HepG2 (cell line): ENCODE measurements around the gene CMTM2. TPM values are rescaled to one million over a fixed set of nuclear protein-coding genes. Genes with fewer than 3 reads are reported as not detected.

ENCODE experiments used
- BCL6 ChIP-seq: IDR thresholded peaks from 2 replicates; pipeline ENCODE4 v1.6.1; 2016; ENCODE audit warnings: missing genetic modification reagents, missing compliant biosample characterization
- EP300 ChIP-seq, 3 experiments: sonication (generic) in 1 of 3; formaldehyde crosslinking in 1 of 3; IDR thresholded peaks; 2 replicates each; pipeline versions ENCODE4 v1.5.1 to v1.6.1; 2011 to 2020; ENCODE audit warnings: low read depth in 2 of 3, low read length in 2 of 3, borderline replicate concordance in 1 of 3, improper control_type of control experiment in 1 of 3, mild to moderate bottlenecking in 1 of 3, missing genetic modification reagents in 1 of 3, moderate library complexity in 1 of 3
- ERF ChIP-seq: IDR thresholded peaks from 2 replicates; pipeline ENCODE4 v1.6.1; 2018; ENCODE audit warnings: missing biosample characterization, missing genetic modification reagents
- FOSL2 ChIP-seq: sonication (generic); formaldehyde crosslinking; IDR thresholded peaks from 2 replicates; pipeline ENCODE4 v1.4.0; 2020; ENCODE audit warnings: missing genetic modification reagents
- FOXA3 ChIP-seq: IDR thresholded peaks from 2 replicates; pipeline ENCODE4 v1.6.1; 2016; ENCODE audit warnings: missing genetic modification reagents, missing compliant biosample characterization
- FOXP4 ChIP-seq: sonication (generic); formaldehyde crosslinking; IDR thresholded peaks from 2 replicates; pipeline ENCODE4 v1.4.0; 2020; ENCODE audit warnings: missing genetic modification reagents
- HDAC1 ChIP-seq: sonication (generic); formaldehyde crosslinking; IDR thresholded peaks from 2 replicates; pipeline ENCODE4 v1.5.1; 2020; ENCODE audit warnings: mild to moderate bottlenecking, missing genetic modification reagents
- HNF4A ChIP-seq: sonication (generic); formaldehyde crosslinking; IDR thresholded peaks from 2 replicates; pipeline ENCODE4 v1.4.0; 2020; ENCODE audit warnings: missing genetic modification reagents
- KMT2A ChIP-seq: sonication (generic); formaldehyde crosslinking; IDR thresholded peaks from 2 replicates; pipeline ENCODE4 v1.4.0; 2020; ENCODE audit warnings: missing genetic modification reagents
- NAIF1 ChIP-seq: sonication (generic); formaldehyde crosslinking; IDR thresholded peaks from 2 replicates; pipeline ENCODE4 v1.5.0; 2020; ENCODE audit warnings: mild to moderate bottlenecking, missing genetic modification reagents, borderline replicate concordance
- NCOR1 ChIP-seq: fragments of 200-600 bp; sonication (generic); IDR thresholded peaks from 2 replicates; pipeline ENCODE4 v1.7.0; 2017; ENCODE audit warnings: antibody characterized with exemption, low read length, borderline replicate concordance
- PHF21A ChIP-seq: sonication (generic); formaldehyde crosslinking; IDR thresholded peaks from 2 replicates; pipeline ENCODE4 v1.5.0; 2020; ENCODE audit warnings: mild to moderate bottlenecking, missing genetic modification reagents
- PPARG ChIP-seq: conservative IDR thresholded peaks from 2 replicates; pipeline ENCODE4 v1.6.1; 2016; ENCODE audit warnings: missing biosample characterization, missing genetic modification reagents
- RARG ChIP-seq: sonication (generic); formaldehyde crosslinking; IDR thresholded peaks from 2 replicates; pipeline ENCODE4 v1.4.0; 2020; ENCODE audit warnings: low read depth, mild to moderate bottlenecking, missing genetic modification reagents
- RXRB ChIP-seq: IDR thresholded peaks from 2 replicates; pipeline ENCODE4 v1.6.1; 2016; ENCODE audit warnings: borderline replicate concordance, missing genetic modification reagents, missing compliant biosample characterization
- SAP130 ChIP-seq: IDR thresholded peaks from 2 replicates; pipeline ENCODE4 v1.6.1; 2016; ENCODE audit warnings: low read depth
- SOX13 ChIP-seq, 3 experiments: fragments of 450-650 bp in 1 of 3; sonication (generic) in 1 of 3; formaldehyde crosslinking in 1 of 3; IDR thresholded peaks in 2 of 3; conservative IDR thresholded peaks in 1 of 3; 2 replicates each; pipeline versions ENCODE4 v1.5.0 to v1.6.1; 2016 to 2020; ENCODE audit warnings: antibody characterized with exemption in 1 of 3, mild to moderate bottlenecking in 1 of 3, missing compliant biosample characterization in 1 of 3, missing genetic modification reagents in 1 of 3, moderate library complexity in 1 of 3
- TBX2 ChIP-seq: sonication (generic); formaldehyde crosslinking; IDR thresholded peaks from 2 replicates; pipeline ENCODE4 v1.5.0; 2020; ENCODE audit warnings: missing genetic modification reagents, mild to moderate bottlenecking, borderline replicate concordance
- TBX3 ChIP-seq: fragments of 450-650 bp; IDR thresholded peaks from 2 replicates; pipeline ENCODE4 v1.6.1; 2017; ENCODE audit warnings: antibody characterized with exemption, mild to moderate bottlenecking, inconsistent platforms, borderline replicate concordance
- TFAP4 ChIP-seq: sonication (generic); IDR thresholded peaks from 2 replicates; pipeline ENCODE4 v1.6.1; 2016; ENCODE audit warnings: low read depth, borderline replicate concordance
- TSC22D2 ChIP-seq: sonication (generic); formaldehyde crosslinking; IDR thresholded peaks from 2 replicates; pipeline ENCODE4 v1.5.1; 2020; ENCODE audit warnings: missing genetic modification reagents, mild to moderate bottlenecking, borderline replicate concordance
- ZEB1 ChIP-seq: IDR thresholded peaks from 2 replicates; pipeline ENCODE4 v1.6.1; 2012; ENCODE audit warnings: mild to moderate bottlenecking, low read depth, inconsistent platforms; ENCODE audit not compliant: insufficient replicate concordance
- ZKSCAN8 ChIP-seq: IDR thresholded peaks from 2 replicates; pipeline ENCODE4 v1.6.1; 2016; ENCODE audit warnings: borderline replicate concordance, missing genetic modification reagents, missing compliant biosample characterization
- ZNF616 ChIP-seq: sonication (generic); formaldehyde crosslinking; IDR thresholded peaks from 2 replicates; pipeline ENCODE4 v1.5.0; 2020; ENCODE audit warnings: low read depth, mild to moderate bottlenecking, missing genetic modification reagents
- ZNF703 ChIP-seq: sonication (generic); formaldehyde crosslinking; IDR thresholded peaks from 2 replicates; pipeline ENCODE4 v1.5.1; 2020; ENCODE audit warnings: missing genetic modification reagents, mild to moderate bottlenecking, moderate library complexity, borderline replicate concordance
- ZNF800 ChIP-seq: sonication (generic); formaldehyde crosslinking; IDR thresholded peaks from 2 replicates; pipeline ENCODE4 v1.4.0; 2020; ENCODE audit warnings: missing genetic modification reagents
- polyA plus RNA-seq, 8 experiments: library from polyadenylated mRNA; depleted of rRNA in 3 of 8; stranded (reverse) in 7 of 8; unstranded in 1 of 8; fragments of >200 nt; fragmentation: Illumina TruSeq in 4 of 8; extraction: Trizol in 4 of 8; gene quantifications; 2 replicates each; pipeline versions ENCODE4 v1.2.1 to v1.2.3, GENCODE V29; 2011 to 2016; ENCODE audit warnings: low read depth in 4 of 8, missing spikeins in 1 of 8, mixed read lengths in 1 of 8; ENCODE audit not compliant: insufficient read depth in 1 of 8
- total RNA-seq, 5 experiments: library from RNA; depleted of rRNA; stranded (reverse); fragments of >200 nt; fragmentation: Illumina TruSeq; extraction: Trizol; gene quantifications; 2 replicates each; pipeline ENCODE4 v1.2.3, GENCODE V29; 2016; ENCODE audit warnings: low read depth in 1 of 5

CMTM2 gene
- total and polyA plus RNA-seq, 2 of the 13 experiments (the other 11 are each of a cell fraction or from before 2014, with no cell fraction given) = not detected

- TF ChIP-seq TBX2 (CRISPR knock-in tag) (0 out of 2 replicates have a peak, but pooled peaks have one; percentile 19), FOXP4 (CRISPR knock-in tag) (peak; percentile 73), PPARG (CRISPR knock-in tag) (peak; percentile 79), NAIF1 (CRISPR knock-in tag) (no peak), ZNF616 (CRISPR knock-in tag) (no peak), ERF (CRISPR knock-in tag) (no peak), RXRB (CRISPR knock-in tag) (peak; percentile 46; the same call in 1 of the 2 replicates), ZNF703 (CRISPR knock-in tag) (no peak), ZKSCAN8 (no peak), ZNF800 (peak; percentile 9; the same call in 1 of the 2 replicates), SOX13 (IDR thresholded peaks at IDR 0.05) (no peak), SOX13 (CRISPR knock-in tag; conservative IDR thresholded peaks at IDR 0.05 in 1 of 2, IDR thresholded peaks at IDR 0.05 in 1 of 2) (peak in 1 of 2 experiments; percentile 44; a peak in 1 of 4 replicates), PHF21A (CRISPR knock-in tag) (no peak; the same call in 1 of the 2 replicates), TSC22D2 (no peak), HDAC1 (peak; percentile 43; the same call in 1 of the 2 replicates), HNF4A (peak; percentile 74), ZEB1 (peak; percentile 62), FOSL2 (CRISPR knock-in tag) (no peak), NCOR1 (0 out of 2 replicates have a peak, but pooled peaks have one; percentile 52), TBX3 (peak; percentile 37; the same call in 1 of the 2 replicates), EP300 (IDR thresholded peaks at IDR 0.05; ENCODE audit: low read depth in 2 of 2, low read length in 2 of 2) (peak in 1 of 2 experiments; percentile 67; a peak in 2 of 4 replicates), EP300 (CRISPR knock-in tag; IDR thresholded peaks at IDR 0.05; ENCODE audit: borderline replicate concordance) (no peak), RARG (CRISPR knock-in tag) (no peak), SAP130 (CRISPR knock-in tag) (peak; percentile 29; the same call in 1 of the 2 replicates), BCL6 (CRISPR knock-in tag) (0 out of 2 replicates have a peak, but pooled peaks have one; percentile 16), KMT2A (CRISPR knock-in tag) (no peak), FOXA3 (CRISPR knock-in tag) (0 out of 2 replicates have a peak, but pooled peaks have one; percentile 22), TFAP4 (no peak)
These were observed 37.8 kb downstream of the CMTM2 start (continued) for GRCh38 chr16:66617010-66617434.
